GM18868 (cell line): ENCODE measurements around the gene NUP43.
A peak's percentile ranks its signal among the peaks of the same experiment; 100 is the strongest.
"Not testable (repeated sequence)": the region's sequence is repeated elsewhere in the genome, so short reads cannot be mapped to it uniquely, and the experiment has no call there.

Source experiments
- ATAC-seq: cut with Tn5 transposase; IDR thresholded peaks from one replicate; pipeline ENCODE4 v1.9.1; 2021; ENCODE audit warnings: mild to moderate bottlenecking, moderate library complexity; ENCODE audit not compliant: unreplicated experiment

NUP43 gene, protein sequence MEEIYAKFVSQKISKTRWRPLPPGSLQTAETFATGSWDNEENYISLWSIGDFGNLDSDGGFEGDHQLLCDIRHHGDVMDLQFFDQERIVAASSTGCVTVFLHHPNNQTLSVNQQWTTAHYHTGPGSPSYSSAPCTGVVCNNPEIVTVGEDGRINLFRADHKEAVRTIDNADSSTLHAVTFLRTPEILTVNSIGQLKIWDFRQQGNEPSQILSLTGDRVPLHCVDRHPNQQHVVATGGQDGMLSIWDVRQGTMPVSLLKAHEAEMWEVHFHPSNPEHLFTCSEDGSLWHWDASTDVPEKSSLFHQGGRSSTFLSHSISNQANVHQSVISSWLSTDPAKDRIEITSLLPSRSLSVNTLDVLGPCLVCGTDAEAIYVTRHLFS

DNA sequence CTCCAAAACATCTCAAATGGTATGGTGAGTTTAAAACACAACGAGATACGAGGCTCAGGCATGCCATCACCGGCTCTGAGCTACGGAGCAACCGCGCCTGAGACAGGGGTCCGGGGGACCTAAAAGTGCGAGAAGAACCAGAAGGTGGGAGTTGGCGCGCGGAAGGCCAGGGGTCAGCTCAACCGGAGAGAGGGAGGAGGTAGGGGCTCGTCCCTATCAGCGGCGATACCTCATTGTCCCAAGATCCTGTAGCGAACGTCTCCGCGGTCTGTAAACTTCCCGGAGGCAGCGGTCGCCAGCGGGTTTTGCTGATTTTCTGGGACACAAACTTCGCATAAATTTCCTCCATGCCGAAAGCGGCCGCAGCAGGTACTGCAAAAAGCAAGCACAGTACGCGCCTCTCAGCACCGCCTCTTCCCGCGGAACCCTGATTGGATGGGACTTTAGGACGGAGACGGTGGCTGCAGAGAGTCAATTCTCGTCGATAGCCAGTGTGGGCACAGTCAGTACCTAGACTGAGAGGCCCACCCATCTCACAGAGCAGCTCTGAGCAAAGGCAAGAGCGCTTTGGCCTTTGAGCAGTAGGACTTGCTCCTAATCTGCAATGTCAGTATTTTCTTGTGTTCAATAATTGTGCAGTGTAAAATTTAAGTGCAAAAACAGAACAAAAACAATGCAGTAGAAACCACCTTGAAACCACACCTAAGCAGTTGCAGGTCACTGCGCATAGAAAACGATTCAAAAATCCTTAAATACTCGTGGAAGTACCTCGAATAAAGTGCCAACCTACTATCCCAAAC, at the start of gene NUP43:
Gene NUP43 (minus strand): TSS at position 383 of the 800 bp plus-strand sequence. CDS start 34 bp downstream, at position 349.
- peak; percentile 61 for ATAC-seq

DNA sequence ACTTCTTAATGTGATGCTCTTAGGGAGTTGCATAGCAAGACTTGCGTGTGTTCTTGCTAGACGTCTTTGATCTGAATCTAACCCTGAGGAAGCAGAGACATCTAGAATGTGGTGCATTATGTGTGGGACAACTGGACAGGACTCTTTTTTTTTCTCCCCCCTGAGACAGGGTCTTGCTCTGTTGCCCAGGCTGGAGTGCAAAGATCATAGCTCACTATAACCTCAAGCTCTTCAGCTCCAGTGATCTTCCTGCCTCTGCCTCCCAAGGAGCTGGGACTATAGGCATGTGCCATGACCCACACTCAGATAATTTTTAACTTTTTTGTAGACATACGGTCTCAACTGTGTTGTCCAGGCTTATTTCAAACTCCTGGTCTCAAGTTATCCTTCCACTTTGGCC, 37.2 kb upstream of the NUP43 start:
- no peak for ATAC-seq

DNA sequence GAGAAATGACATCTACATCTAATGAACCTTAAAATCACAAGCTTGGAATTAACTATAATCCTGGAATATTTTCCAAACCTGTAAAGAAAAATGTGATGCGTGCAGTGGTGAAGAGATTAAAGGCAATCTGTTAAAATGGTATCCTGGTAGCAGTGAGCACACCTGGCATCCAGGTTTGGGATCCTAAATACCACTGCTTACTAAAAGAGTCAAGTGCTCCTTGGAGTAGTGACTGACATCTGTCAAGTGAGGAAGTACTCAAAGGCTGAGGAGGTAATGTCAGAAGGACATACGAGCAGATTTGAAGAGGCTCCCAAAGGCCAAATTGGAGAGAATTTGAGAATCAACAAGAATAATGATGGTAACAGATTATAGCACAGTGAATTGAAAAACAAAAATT, 36.0 kb upstream of the NUP43 start:
- ATAC-seq: no peak

DNA sequence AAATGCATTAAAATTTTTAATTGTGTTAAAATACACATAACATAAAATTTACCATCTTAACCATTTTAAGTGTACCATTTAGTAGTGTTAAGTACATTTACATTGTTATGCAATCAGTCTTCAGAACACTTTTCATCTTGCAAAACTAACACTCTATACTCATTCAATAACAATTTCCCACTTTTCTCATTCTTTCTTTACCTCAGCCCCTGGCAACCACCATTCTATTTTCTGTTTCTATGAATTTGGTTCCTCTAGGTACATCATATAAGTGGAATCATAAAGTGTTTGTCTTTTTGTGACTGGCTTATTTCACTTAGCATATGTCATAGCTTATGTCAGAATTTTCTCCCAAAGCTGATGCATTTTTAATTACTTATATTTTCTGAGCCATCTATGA, 35.4 kb upstream of the NUP43 start:
- no peak for ATAC-seq

DNA sequence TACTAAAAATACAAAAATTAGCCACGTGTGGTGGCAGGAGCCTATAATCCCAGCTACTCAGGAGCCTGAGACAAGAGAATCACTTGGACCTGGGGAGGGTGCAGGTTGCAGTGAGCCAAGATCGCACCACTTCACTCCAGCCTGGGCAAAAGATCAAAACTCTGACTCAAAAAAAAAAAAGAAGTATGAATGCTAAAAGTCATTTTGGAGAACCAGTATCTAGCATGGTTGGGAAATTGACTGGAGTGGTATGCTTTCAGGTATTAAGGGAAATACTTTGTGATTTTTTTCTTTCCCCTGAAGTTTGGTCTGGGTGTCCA, 33.3 kb upstream of the NUP43 start:
- ATAC-seq: no peak

DNA sequence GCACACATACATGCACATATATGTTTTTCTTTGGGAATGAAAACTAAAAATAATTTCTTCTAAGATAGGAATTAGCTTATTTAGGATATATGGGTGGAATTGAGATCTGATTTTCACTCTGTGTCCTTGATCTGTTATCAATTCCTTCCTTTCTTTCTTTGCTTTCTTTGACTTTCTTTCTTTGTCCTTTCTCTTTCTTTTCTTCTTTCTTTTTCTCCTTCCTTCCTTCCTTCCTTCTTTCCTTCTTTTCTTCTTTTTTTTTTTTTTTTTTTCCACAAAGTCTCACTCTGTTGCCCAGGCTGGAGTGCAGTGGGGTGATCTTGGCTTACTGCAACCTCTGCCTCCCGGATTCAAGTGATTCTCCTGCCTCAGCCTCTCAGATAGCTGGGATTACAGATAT, 31.3 kb upstream of the NUP43 start:
- ATAC-seq: no peak

DNA sequence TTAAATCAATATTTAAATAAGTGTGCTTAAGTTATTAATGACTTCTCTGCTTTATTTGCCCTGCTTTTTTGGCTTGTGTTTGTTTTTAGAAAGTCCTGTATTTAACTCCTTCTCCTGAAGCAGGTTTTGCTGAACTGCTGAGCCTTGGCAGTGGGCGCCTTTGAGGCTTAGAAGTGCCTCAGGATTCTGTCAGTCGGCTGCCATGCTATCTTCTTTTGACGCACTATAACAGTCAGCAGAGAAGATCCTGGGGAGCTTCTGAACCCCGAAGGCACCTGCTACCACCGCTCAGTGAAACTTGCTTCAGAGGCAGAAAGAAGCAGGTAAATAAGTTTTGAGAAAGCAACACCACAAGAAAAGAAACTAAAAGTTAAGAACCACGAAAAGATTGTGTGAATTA, 25.6 kb upstream of the NUP43 start:
- no peak for ATAC-seq

DNA sequence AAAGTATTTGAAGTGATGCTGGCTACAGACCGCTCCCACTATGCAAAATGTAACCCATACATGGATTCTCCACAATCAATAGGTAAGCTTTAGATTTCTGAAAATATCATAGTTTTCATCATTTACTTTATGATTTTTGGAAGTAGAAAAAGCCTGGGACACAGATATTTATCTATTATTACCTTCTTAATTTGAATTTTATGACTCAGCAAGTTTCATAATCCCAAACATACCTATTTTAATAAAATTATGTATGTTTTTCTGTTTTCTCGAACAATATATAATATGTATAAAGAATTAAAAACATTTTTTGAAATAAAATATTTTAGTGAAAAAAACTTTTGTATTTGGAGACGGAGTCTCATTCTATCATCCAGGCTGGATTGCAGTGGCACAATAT, 24.9 kb upstream of the NUP43 start:
- no peak for ATAC-seq

DNA sequence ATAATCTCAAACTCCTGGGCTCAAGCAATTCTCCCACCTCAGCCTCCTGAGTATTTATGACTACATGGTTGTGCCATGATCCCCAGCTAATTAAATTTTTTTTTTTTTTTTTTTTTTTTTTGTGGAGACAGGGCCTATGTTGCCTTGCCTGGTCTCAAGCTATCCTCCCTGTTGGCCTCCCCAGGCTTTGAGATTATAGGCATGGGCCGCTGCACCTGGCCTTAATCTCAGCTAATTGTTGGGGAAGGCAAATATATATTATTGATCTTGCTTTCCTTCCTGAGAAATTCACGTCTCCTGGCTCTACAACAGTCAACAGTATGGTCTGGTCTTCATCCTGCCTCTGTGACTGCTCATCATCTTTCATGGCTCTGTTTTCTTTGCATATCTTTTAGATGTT, 23.3 kb upstream of the NUP43 start:
- ATAC-seq: no peak

DNA sequence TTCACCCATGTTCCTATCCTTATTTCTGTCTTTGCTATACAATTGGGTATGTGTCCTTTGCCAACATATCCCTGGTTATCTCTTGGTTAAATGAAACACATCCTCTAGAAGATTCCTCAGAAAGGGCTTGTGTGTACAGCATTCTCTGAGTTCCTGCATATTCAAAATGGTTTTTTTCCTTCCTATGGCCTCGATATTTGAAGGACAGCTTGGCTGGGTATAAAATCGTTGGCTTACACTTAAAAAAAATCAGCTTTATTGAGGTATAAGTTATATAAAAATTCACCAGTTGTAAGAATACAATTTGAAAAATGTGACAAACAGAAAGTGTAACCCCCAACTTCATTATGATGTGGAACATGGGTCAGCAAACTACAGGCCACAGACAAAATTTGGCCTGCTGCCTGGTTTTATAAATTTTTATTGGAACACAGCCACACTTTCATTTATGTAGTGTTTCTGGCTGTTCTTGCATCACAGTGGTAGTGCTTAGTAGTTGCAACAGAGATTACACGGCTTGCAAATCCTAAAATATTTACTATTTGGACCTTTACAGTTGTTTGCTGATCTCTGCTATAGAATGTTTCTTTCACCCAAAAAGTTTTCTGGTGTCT, 19.9 kb upstream of the NUP43 start:
- ATAC-seq: no peak

DNA sequence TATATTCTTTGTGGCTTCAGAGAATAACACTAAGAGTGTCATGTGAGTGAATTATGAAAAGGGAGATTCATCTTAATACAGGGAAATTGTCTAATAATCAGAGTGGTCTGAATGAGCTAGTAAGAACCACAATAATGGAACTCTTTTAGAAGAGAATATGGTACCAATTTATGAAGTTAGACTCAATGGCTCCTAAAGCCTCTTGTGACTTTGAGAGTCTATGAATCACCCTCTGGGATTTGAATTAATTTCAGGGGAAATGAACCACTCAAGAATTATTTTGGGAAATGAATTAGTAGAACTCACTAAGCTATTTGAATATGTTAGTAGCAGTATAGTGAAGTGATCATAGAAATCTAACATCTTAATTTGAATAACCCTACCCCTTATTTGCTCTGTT, 17.5 kb upstream of the NUP43 start:
- ATAC-seq: no peak

DNA sequence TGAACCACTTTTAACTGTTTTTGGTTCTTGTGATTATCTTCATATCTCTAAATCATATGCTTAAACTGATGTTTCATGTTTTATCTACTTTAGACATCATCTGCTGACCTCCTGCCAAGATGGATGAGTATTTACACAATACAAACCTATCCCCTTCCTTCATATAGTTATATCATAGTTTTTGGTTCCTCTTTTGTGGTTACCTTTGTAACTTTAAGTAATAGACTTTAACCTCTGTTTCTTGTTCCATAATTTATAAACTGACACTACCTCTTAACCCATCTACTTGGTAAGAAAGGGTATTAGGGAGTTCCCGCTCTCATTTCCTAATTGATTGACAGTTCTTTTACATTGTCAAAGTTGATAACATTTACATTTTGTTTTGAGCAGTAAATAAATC, 15.1 kb upstream of the NUP43 start:
- peak; percentile 99 for ATAC-seq

DNA sequence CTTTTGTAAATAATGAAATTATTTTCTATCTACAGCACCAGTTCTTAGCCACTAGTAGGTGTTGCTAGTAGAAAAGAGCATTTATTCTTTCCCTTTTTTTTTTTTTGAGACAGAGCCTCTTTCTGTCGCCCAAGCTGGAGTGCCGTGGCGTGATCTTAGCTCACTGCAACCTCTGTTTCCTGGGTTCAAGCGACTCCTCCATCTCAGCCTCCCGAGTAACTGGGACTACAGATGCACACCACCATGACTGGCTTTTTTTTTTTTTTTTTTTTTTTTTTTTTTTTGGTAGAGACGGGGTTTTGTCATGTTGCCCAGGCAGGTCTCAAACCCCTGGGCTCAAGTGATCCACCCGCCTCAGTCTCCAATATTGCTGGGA, 9.9 kb upstream of the NUP43 start:
- ATAC-seq: no peak

DNA sequence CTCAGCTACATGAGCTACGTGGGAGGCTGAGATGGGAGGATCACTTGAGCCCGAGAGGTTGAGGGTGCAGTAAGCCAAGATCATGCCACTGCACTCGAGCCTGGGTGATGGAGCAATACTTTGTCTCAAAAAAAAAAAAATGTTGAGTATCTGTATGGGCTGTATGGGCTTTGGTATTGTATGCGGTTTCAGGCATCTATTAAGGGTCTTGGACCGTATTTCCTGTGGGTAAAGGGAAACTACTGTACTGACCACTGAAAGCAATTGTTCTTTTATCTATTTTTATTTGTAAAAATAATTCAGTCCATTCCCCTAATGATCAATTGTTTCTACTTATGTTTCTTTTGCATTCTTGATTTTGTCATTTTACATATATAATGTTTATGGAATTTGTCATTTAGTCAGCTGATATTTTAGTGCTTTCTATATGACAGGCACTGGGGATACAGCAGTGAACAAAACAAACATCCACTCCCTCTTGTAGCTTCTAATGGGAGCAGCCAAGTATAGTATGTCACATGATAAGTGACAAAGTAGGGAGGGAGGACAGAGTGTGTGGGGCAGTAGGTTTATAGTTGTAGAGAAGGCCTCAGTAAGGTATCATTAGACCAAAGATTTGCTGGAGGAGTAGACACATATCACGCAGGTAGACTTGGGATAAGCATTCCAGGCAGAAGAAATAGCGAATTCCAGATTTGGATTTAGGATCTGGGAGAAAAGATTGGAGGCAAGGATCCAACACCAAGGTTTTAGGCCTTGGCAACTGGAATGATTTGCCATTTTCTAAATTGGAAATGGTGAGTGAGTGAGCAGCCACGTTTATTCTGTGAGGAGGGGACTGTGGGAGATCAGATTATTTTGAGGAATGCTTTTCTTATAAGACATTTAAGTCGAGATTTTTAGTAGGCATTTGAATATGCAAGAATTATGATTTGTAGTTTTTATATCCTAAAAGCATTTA, 9.3 kb upstream of the NUP43 start:
- ATAC-seq: peak; percentile 90

DNA sequence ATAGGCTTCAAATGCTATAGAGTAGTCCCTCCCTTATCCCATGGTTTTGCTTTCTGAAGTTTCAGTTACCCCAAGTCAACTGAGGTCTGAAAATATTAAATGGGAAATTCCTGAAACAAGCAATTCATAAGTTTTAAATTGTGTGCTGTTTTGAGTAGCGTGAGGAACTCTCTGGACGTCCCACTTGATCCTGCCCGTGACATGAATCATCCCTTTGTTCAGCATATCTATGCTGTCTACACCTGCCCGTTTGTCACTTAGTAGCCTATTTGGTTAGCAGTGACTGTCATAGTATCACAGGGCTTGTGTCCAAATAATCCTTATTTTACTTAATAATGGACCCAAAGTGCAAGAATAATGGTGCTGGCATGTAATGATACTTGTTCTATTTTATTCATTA, 8.2 kb upstream of the NUP43 start:
- ATAC-seq: no peak

DNA sequence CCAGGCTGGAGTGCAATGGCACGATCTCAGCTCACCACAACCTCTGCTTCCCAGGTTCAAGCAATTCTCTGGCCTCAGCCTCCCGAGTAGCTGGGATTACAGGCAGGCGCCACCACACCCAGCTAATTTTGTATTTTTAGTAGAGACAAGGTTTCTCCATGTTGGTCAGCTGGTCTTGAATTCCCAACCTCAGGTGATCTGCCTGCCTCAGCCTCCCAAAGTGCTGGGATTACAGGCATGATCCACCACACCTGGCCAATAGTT, 7.0 kb upstream of the NUP43 start:
- ATAC-seq: not testable (repeated sequence)

DNA sequence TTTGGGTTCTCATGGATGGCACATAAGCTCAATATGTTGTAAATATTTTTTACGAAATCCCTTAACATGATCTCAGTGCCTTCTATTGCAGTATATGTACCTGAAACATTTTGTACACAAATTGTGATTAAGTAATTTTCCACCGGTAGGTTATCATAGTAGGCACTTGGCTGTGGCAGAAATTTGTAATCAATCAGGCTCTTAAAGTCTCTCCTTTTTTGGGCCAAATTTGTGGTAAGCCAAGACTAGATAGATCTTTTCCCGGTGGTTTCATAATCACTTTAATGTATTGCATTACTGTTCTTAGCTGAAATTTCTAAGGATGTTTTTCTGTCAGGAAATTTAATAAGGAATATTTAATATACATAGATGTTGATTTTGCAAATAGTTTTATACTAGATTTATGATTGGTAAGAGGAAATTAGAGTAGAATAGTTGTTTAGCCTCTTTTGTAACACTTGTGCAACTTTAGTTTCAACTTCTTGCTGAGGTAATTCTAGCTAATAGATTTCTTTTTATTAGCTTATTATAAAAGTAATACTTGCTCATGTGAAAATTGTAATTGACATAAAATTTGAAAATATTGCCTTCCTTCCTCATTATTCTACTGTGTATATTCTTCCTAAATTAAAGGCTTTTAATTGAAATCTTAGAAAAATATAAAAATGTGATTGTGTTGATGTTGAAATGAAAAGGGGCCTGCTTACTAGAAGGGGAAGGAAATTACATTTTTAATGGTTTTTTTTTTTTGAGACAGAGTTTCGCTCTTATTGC, 6.5 kb upstream of the NUP43 start:
- ATAC-seq: no peak

DNA sequence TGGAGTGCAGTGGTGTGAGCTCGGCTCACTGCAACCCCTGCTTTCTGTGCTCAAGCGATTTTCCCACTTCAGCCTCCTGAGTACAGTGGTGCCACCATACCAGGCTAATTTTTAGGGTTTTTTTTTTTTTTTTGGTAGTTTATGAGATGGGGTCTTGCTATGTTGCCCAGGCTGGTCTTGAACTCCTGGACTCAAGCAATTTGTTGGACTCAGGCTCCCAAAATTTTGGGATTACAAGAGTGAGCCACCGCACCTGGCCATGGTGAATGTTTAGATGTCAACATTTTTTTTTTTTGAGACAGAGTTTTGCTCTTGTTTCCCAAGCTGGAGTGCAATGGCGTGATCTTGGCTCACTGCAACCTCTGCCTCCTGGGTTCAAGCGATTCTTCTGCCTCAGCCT, 5.6 kb upstream of the NUP43 start:
- ATAC-seq: not testable (repeated sequence)

DNA sequence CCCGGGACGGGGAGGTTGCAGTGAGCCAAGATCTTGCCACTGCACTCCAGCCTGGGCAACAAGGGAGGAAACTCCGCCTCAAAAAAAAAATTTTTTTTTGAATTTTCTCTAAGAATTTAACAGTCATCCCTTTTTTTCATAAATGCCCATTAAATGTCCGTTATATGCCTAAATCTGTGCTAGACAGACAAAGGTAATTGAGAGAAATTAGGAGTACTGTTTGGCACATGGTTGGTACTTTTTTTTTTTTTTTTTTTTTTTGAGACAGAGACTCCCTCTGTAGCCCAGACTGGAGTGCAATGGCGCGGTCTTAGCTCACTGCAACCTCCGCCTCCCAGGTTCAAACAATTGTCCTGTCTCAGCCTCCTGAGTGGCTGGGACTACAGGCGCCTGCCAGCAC, 4.9 kb upstream of the NUP43 start:
- no peak for ATAC-seq

DNA sequence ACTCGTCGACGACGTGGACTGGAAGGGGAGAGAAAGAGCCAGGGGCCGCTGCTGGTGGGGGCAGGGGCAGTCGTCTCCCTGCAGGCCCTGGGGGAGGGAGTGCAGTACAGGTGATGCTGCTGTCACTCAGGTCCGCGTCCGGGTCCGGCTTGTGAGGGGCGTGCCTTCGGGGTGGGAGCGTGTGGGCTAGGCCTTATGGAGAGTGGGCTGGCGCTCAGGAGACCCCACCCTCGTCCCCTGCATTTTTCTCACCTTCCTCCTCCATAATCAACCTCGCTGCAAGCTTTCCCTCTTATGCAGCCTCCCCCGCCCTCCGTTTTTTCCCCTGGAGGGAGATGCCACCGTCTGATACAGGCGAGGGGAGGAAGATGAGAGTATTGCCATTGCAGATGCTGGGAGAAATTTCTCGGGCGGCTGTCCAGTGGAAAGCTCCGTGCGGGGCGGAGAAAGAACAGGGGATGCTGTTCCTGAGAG, 3.8 kb upstream of the NUP43 start:
- peak; percentile 38 for ATAC-seq
